HUES64 (cell line): Measurements from ENCODE around the gene PRC1.
A peak's percentile ranks its signal among the peaks of the same experiment; 100 is the strongest.
"Not testable (repeated sequence)": the region's sequence is repeated elsewhere in the genome, so short reads cannot be mapped to it uniquely, and the experiment has no call there.

ENCODE experiments used
- H3K27ac ChIP-seq: 2 replicates; pipeline ENCODE4 v1.7.0; 2013; ENCODE audit warnings: low read depth, low read length, inconsistent platforms
- H3K27me3 ChIP-seq: 2 replicates; pipeline ENCODE4 v1.6.1; 2013; ENCODE audit warnings: mild to moderate bottlenecking, low read length; ENCODE audit not compliant: insufficient read depth
- H3K36me3 ChIP-seq: 2 replicates; pipeline ENCODE4 v1.6.1; 2013; ENCODE audit warnings: mild to moderate bottlenecking, low read length; ENCODE audit not compliant: insufficient read depth
- H3K4me1 ChIP-seq: 2 replicates; pipeline ENCODE4 v1.6.1; 2013; ENCODE audit warnings: mild to moderate bottlenecking, low read length, moderate library complexity; ENCODE audit not compliant: insufficient read depth
- H3K4me3 ChIP-seq: 2 replicates; pipeline ENCODE4 v1.5.1; 2013; ENCODE audit warnings: mild to moderate bottlenecking, low read length, moderate library complexity
- H3K9ac ChIP-seq: 2 replicates; pipeline ENCODE4 v1.6.1; 2013; ENCODE audit warnings: mild to moderate bottlenecking, low read depth, low read length
- H3K9me3 ChIP-seq: 2 replicates; pipeline ENCODE4 v1.6.1; 2013; ENCODE audit warnings: low read depth, low read length; ENCODE audit not compliant: insufficient read depth
- WGBS: fragments of 150-250, 120-280 bp; methylation state at CpG from one replicate; pipeline ENCODE4 v1.1.7; 2013; ENCODE audit warnings: missing lambda C conversion rate; 5-methylcytosine and 5-hydroxymethylcytosine counted together

The PRC1 gene

DNA sequence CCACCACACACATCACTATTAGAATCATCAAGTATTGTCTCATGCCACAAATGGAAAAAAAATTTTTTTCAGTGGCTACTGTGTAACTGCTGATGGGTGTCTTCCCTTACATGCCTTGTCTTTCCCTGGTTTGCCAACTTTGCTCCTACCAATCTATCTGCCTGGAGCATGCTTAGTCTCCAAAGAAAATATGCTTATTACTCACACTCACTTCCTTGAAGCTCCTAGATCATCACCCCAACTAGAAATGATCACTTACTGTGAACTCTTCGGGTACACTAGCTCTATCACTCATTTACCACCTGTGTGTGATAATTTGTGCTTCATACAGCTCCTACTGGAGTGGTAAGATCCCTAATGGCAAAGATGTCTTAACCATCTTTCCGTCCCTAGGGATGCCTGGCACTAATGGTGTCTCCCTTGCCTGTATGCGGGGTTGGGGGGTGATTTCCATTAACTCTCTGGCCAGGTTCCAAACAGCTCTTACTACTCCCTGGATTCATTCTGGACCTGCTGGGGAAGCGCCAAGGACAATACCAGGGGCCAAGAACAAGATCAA is 27.3 kb upstream of the PRC1 start:
- H3K4me1 ChIP-seq, result peaks cover 9% of the 10 kb centered on the region
- H3K36me3 ChIP-seq, result peaks cover 5% of the 10 kb centered on the region; the same call in 1 of the 2 replicates
- H3K4me3 ChIP-seq, result peak overlapping the region; percentile 77
- no peaks in the 10 kb centered on the region for H3K27me3 ChIP-seq
- 11% methylated on average over 4 of the region's 4 CpGs for WGBS
- H3K27ac ChIP-seq, result no peak overlapping the region
- H3K9ac ChIP-seq, result peak overlapping the region; percentile 67
- H3K9me3 ChIP-seq, result no peaks in the 10 kb centered on the region

DNA sequence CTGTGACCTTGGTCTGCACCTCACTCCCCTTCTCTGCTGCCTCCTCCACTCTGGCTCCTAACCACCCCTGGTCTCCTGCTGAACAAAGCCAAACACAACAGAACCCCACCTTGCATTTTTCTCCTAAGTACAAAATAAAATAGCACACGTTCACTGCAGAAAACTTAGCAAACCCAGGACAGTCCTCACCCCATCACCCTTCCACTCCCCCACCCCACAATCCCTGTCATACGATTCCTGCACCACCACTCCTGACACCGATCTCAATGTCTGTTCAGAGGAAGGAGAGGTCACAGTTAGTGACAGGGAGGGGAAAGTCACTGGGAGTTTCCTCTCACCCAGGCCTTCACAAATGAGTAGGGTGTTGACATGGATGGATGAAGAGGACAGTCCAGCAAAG is 23.8 kb upstream of the PRC1 start:
- H3K4me3 ChIP-seq, result no peak overlapping the region

DNA sequence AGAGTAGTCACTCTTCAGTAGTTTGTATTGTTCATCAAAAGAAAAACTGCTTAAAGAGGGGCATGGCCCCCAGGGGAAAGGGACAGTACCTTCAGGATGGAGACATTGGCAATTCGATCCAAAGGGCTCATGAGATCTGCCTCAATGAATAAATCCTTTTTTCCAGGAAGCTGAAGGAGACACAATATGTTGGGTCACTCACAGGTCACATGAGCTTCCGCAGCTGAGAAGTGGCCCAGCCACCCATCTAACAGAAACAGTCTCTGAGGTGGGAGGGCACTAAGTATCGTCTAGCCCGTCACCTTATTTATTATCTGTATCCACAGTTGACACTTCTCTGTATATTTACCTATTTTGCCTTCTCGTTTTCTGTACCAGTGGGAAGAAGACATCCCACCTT is 23.4 kb upstream of the PRC1 start:
- no peak overlapping the region for H3K4me3 ChIP-seq

More for the DNA sequence above, 23.8 kb upstream of the PRC1 start:
- H3K9ac ChIP-seq, result peak overlapping the region; percentile 14; the same call in 1 of the 2 replicates
- H3K9me3 ChIP-seq, result no peaks in the 10 kb centered on the region
- H3K4me1 ChIP-seq, result peaks cover 9% of the 10 kb centered on the region
- 82% methylated on average over 3 of the region's 3 CpGs for WGBS
- H3K36me3 ChIP-seq, result peaks cover 21% of the 10 kb centered on the region
- no peaks in the 10 kb centered on the region for H3K27me3 ChIP-seq
- no peak overlapping the region for H3K27ac ChIP-seq

DNA sequence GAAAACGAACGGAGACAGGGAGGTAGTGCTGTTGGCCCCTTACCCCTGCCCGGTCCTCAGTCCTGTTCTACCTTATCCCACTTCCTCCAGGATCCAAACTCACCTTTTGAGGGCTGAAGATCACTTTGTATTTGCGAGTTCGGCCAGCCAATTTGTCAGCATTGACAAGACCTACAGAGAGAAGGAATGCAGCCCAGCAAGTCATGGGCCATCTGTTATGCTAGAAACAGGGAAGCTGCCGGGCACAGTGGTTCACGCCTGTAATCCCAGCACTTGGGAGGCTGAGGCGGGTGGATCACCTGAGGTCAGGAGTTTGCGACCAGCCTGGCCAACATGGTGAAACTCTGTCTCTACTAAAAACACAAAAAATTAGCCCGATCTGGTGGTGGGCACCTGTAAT is 19.4 kb upstream of the PRC1 start:
- not testable (repeated sequence) for H3K9ac ChIP-seq, H3K27me3 ChIP-seq, H3K27ac ChIP-seq, H3K9me3 ChIP-seq, H3K4me3 ChIP-seq, H3K4me1 ChIP-seq
- peaks cover 44% of the 10 kb centered on the region for H3K36me3 ChIP-seq
- 94% methylated on average over 10 of the region's 10 CpGs for WGBS

More for the DNA sequence above, 23.4 kb upstream of the PRC1 start:
- 91% methylated on average over 5 of the region's 5 CpGs for whole genome bisulfite sequencing
- peaks cover 26% of the 10 kb centered on the region for H3K36me3 ChIP-seq
- peaks cover 6% of the 10 kb centered on the region for H3K4me1 ChIP-seq
- H3K27me3 ChIP-seq, result no peaks in the 10 kb centered on the region
- no peak overlapping the region for H3K9ac ChIP-seq
- H3K27ac ChIP-seq, result no peak overlapping the region
- no peaks in the 10 kb centered on the region for H3K9me3 ChIP-seq

DNA sequence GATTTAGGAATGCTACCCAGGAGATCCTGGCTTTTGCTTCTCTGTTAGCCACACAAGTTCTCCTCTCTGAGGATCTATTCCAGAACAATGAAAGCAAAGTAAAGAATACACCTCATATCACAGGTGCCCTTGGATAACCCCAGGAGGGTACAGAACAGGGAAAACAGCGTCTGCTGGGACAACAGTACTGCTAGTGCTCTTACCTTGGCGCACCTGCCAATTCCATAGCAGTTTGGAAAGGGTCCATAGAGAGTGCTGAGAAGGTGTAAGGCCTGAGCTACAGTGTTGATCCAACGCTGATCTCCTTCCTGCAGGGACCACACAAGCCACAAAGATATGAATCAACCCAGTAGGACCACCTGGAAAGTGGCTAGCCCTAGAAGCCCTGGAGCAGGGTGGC is 12.9 kb upstream of the PRC1 start:
- H3K27ac ChIP-seq, result no peak overlapping the region
- H3K36me3 ChIP-seq, result peaks cover 71% of the 10 kb centered on the region
- no peaks in the 10 kb centered on the region for H3K9me3 ChIP-seq
- H3K4me1 ChIP-seq, result no peaks in the 10 kb centered on the region
- no peak overlapping the region for H3K4me3 ChIP-seq
- no peak overlapping the region for H3K9ac ChIP-seq
- WGBS, result 98% methylated on average over 3 of the region's 3 CpGs
- no peaks in the 10 kb centered on the region for H3K27me3 ChIP-seq

DNA sequence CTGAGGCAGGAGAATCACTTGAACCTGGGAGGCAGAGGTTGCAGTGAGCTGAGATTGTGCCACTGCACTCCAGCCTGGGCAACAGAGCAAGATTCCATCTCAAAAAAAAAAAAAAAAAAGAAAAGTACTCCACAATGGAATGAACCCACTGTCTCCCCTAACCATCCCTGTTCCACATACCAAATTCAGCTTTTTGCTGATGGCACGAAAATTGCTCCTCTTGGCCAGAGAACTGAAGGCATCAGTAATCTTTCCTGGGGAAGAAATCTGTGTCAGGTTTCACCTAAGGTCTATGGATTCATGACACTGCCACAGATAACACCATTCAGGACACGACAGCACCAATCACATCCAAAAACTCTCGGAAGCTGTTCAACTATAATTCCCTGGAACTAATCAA is 6.9 kb upstream of the PRC1 start:
- no peaks in the 10 kb centered on the region for H3K27me3 ChIP-seq
- H3K9me3 ChIP-seq, result no peaks in the 10 kb centered on the region
- no peaks in the 10 kb centered on the region for H3K4me1 ChIP-seq
- 94% methylated on average over 3 of the region's 3 CpGs for WGBS
- no peak overlapping the region for H3K27ac ChIP-seq
- H3K36me3 ChIP-seq, result peaks cover 81% of the 10 kb centered on the region
- H3K4me3 ChIP-seq, result no peak overlapping the region
- H3K9ac ChIP-seq, result no peak overlapping the region

DNA sequence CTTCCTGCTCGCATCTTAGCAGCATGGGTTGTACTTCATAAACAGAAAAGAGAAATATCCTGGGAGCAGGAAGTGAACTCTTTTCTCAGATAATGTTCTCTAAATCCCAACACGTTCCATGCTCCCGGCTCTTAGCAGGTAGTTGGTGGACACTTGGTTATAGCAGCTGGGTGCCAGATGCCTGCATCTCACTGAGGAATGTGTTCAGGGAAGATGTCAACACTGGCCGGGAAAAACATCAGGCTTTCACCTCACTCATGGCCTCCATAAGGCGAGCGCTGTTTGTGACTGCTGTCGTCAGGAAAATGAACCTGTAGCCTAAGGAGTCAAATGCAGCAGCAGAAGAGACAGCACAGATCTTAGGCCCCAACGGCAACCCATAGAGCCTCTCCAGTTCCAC is 4.4 kb upstream of the PRC1 start:
- Histone ChIP-seq H3K9me3 (no peaks in the 10 kb centered on the region), H3K4me3 (no peak overlapping the region), H3K9ac (no peak overlapping the region), H3K4me1 (peaks cover 4% of the 10 kb centered on the region; the same call in 1 of the 2 replicates), H3K27ac (no peak overlapping the region), H3K36me3 (peaks cover 57% of the 10 kb centered on the region), H3K27me3 (no peaks in the 10 kb centered on the region)
- 98% methylated on average over 8 of the region's 8 CpGs for WGBS

DNA sequence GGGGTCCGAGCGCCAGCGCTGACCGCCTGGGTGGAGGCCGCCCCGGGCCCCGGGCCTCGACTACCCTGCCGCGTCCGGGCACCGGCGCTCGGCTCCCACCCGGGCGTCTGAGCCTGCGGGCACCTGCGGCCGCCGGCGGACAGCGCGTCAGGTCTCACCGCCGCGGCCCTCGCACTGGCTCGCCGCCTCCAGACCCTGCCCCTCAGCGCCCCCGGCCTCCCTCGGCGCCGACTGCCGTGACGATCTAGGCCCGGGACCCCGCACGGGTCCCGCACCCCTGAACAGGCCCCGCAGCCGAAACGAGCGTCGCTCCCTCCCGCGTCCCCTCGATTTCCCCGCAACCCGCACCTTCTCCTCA is 297 bp downstream of the PRC1 start:
- Histone ChIP-seq H3K9me3 (no peaks in the 10 kb centered on the region), H3K27me3 (no peaks in the 10 kb centered on the region), H3K27ac (peak overlapping the region; percentile 76), H3K36me3 (peaks cover 19% of the 10 kb centered on the region), H3K4me1 (peaks cover 4% of the 10 kb centered on the region; the same call in 1 of the 2 replicates), H3K4me3 (peak overlapping the region; percentile 82), H3K9ac (peak overlapping the region; percentile 89)
- under 1% methylated on average over 50 of the region's 50 CpGs for WGBS

DNA sequence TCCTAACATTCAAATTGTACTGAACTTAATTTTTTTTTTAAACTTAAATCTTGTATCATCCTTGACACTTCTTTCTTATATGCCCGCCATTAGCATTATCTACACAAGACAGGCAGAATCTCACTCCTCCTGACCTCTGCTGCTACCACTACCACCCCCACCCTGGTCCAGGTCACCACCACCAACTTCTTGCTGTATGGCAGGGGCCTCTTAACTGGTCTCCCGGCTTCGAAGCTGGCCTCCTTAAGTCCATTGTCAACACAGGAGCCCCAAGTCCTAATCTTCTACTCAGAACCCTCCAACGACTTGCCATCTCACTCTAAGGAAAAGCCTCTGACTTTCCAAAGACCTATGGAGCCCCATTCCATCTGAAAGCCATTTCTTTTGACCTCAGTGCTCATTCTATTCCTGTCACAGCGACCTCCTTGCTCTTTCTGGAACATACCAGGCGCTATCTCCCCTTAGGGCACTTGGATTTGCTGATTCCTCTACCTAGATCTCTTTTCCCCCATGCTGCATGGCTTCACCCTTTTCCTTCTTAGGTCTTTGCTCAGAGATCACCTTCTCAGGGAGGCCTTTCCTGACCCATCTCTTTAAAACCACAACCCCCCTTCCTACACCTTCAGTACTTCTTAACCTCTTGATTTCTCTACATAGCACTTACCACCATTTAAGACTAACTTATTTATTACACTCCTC is 2.6 kb downstream of the PRC1 start:
- H3K27me3 ChIP-seq, result no peaks in the 10 kb centered on the region
- H3K9ac ChIP-seq, result no peak overlapping the region
- H3K4me1 ChIP-seq, result peaks cover 4% of the 10 kb centered on the region; the same call in 1 of the 2 replicates
- no peak overlapping the region for H3K4me3 ChIP-seq
- no peaks in the 10 kb centered on the region for H3K9me3 ChIP-seq
- no peak overlapping the region for H3K27ac ChIP-seq
- no peaks in the 10 kb centered on the region for H3K36me3 ChIP-seq
- WGBS, result 89% methylated on average over 6 of the region's 6 CpGs

DNA sequence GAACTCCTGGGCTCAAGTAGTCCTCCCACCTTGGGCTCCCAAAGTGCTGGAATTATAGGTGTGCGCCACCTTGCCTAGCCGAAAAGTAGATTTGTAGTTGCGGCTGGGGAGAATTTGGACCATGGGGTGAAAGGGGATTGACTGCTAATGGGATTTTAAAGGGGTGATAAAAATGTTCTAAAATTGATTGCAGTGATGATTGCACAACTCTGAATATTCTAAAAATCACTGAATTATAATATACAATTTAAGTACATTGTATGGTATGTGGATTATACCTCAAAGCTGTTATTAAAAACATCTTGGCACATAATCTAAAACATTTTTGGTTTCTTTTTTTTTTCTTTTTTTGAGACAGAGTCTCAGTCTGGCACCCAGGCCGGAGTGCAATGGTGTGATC is 3.9 kb downstream of the PRC1 start:
- no peak overlapping the region for H3K27ac ChIP-seq

DNA sequence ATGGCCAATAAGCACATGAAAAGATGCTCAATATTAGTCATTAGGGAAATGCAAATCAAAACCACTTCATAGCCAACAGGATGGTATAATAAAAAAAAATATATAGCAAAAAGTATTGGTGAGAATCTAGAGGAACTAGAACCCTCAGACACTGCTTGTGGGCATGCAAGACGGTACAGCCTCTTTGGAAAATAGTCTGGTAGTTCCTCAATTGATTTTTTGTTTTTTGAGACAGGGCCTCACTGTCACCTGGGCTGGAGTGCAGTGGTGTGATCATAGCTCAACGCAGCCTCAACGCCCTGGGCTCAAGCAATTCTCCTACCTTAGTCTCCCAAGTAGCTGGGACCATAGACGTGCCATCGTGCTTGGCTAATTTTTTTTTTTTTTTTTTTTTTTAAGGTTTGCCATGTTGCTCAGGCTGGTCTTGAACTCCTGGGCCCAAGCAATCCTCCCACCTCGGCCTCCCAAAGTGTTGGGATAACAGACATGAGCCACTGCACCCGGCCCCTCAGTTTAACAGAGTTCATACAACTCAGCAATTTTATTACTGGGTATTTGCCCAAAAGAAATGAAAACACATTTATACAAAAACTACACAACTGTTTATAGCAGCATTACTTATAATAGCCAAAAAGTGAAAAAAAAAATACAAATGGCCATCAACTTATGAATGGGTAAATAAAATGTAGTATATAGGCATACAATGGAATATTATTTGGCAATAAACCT is 5.1 kb downstream of the PRC1 start:
- H3K4me1 ChIP-seq, result no peaks in the 10 kb centered on the region
- no peak overlapping the region for H3K27ac ChIP-seq
- no peak overlapping the region for H3K4me3 ChIP-seq
- 94% methylated on average over 7 of the region's 7 CpGs for WGBS
- H3K9ac ChIP-seq, result no peak overlapping the region
- no peaks in the 10 kb centered on the region for H3K27me3 ChIP-seq
- peaks cover 11% of the 10 kb centered on the region for H3K36me3 ChIP-seq
- no peaks in the 10 kb centered on the region for H3K9me3 ChIP-seq

More for the DNA sequence above, 3.9 kb downstream of the PRC1 start:
- Histone ChIP-seq H3K36me3 (0 out of 2 replicates have a peak, but pooled peaks cover 4% of the 10 kb centered on the region), H3K9ac (no peak overlapping the region), H3K4me3 (no peak overlapping the region), H3K27me3 (no peaks in the 10 kb centered on the region), H3K4me1 (peaks cover 1% of the 10 kb centered on the region; the same call in 1 of the 2 replicates), H3K9me3 (no peaks in the 10 kb centered on the region)
- 94% methylated on average over 4 of the region's 4 CpGs for WGBS
